ENCODE measurements around the gene SOAT2. TPM values are rescaled to one million over a fixed set of nuclear protein-coding genes. Genes with fewer than 3 reads are reported as not detected.

Gene SOAT2
- polyA plus RNA-seq, 2 of the 4 experiments (the other 2 are of a cell fraction): 0.09 to 0.14 TPM

DNA sequence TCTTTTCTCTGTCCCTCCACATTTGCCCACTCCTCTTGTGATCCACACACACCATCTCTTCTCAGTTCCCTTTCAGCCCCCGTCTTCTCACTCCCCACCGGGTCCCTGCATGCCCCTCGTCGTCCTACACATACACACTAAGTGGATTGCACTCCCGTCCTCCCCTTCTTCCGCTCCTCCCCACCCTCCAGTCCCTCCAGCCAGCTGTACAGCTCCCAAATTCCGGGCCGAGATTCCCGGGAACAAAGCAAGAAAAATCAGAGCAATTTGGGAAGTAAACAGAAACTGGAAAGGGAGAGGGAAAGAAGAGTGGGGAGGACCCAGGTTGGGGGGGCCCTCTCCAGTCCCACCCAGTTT, 6.1 kb upstream of the SOAT2 start:
- FAIRE-seq: no peak
- TF ChIP-seq NFE2L2 (conservative IDR thresholded peaks at IDR 0.05; ENCODE audit: low read length): no peak
- TF ChIP-seq KDM5A (IDR thresholded peaks at IDR 0.05): no peak
- TF ChIP-seq HEYL (CRISPR knock-in tag; IDR thresholded peaks at IDR 0.05): no peak
- no peak for TF ChIP-seq ZC3H11A (IDR thresholded peaks at IDR 0.05)
- no peaks in the 10 kb centered on the region for H3K9me3 ChIP-seq
- no peak for DNase-seq (ENCODE audit: low read depth in 1 of 2, low spot score in 1 of 2)
- H3K4me2 ChIP-seq: peak overlapping the region; percentile 95
- POLR2A ChIA-PET: interaction anchor here (3.2 to 3.5 kb wide), 2 partner anchors 17 to 31 kb away, joined by 29 to 46 read pairs; partner anchors contain the start of gene SPRYD3
- peak in 1 of 2 experiments; percentile 3; a peak in 2 of 6 replicates for ATAC-seq
- peak overlapping the region; percentile 54 for H3K4me3 ChIP-seq
- 6% methylated on average over 9 of the region's 9 CpGs for WGBS (ENCODE audit: missing lambda C conversion rate)
- peak overlapping the region; percentile 92 to 95 for H3K27ac ChIP-seq
- CTCF ChIA-PET: interaction anchor here (0.6 to 38.0 kb wide), 5 partner anchors 21 to 116 kb away, joined by 3 to 1424 read pairs (median 3); partner anchors contain the start of genes SPRYD3 and TNS2
- peaks cover 43% of the 10 kb centered on the region for H3K4me1 ChIP-seq

DNA sequence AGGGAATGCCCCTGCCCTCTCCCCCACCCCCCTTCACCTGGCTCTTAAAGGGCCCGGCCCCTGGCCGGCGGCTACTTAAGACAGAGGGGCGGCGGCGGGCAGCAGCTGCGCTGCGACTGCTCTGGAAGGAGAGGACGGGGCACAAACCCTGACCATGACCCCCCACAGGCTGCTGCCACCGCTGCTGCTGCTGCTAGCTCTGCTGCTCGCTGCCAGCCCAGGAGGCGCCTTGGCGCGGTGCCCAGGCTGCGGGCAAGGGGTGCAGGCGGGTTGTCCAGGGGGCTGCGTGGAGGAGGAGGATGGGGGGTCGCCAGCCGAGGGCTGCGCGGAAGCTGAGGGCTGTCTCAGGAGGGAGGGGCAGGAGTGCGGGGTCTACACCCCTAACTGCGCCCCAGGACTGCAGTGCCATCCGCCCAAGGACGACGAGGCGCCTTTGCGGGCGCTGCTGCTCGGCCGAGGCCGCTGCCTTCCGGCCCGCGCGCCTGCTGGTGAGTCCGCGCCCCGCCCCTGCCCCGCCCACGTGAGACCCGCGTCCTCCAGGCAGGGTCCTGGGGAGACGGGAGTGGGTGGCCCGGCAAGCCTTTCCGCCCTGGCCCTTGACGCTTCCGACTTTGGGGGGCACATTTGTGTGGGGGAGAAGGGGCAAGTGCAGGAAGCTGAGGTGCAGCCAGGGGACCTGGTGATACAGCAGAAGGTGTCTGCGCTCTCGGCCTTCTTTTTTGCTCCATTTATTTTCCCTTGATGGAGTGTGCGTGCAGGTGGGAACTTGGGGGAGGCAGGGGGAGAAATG, 5.5 kb upstream of the SOAT2 start, which contains the start of gene IGFBP6:
Gene IGFBP6 (plus strand): TSS at position 104 of the 790 bp plus-strand sequence. CDS start 51 bp downstream, at position 155.
- TF ChIP-seq E2F6 (IDR thresholded peaks at IDR 0.05; ENCODE audit: borderline replicate concordance, low read depth) (0 out of 2 replicates have a peak, but pooled peaks have one; percentile 68), POLR2A (IDR thresholded peaks at IDR 0.05; ENCODE audit: low read length) (peak; percentile 81), ZC3H11A (IDR thresholded peaks at IDR 0.05) (no peak), HOXB13 (CRISPR knock-in tag; IDR thresholded peaks at IDR 0.05; ENCODE audit: low read depth) (no peak), KDM5A (IDR thresholded peaks at IDR 0.05) (no peak), CHD4 (IDR thresholded peaks at IDR 0.05; ENCODE audit: borderline replicate concordance) (no peak), FOSL2 (IDR thresholded peaks at IDR 0.05) (no peak), FOSL2 (CRISPR knock-in tag; IDR thresholded peaks at IDR 0.05) (no peak), HEYL (CRISPR knock-in tag; IDR thresholded peaks at IDR 0.05) (no peak), HES2 (IDR thresholded peaks at IDR 0.05) (no peak), PHF8 (IDR thresholded peaks at IDR 0.05; ENCODE audit: borderline replicate concordance, low read depth) (peak; percentile 29; the same call in 1 of the 2 replicates), BCL3 (IDR thresholded peaks at IDR 0.05) (peak; percentile 39; the same call in 1 of the 3 replicates), MAZ (IDR thresholded peaks at IDR 0.05; ENCODE audit: borderline replicate concordance, low read depth, low read length) (no peak), SMC3 (IDR thresholded peaks at IDR 0.05) (no peak), JUN (IDR thresholded peaks at IDR 0.05) (peak in 1 of 2 experiments; percentile 50; a peak in 2 of 5 replicates), CBX2 (IDR thresholded peaks at IDR 0.05; ENCODE audit: borderline replicate concordance, low read depth) (no peak), KDM1A (IDR thresholded peaks at IDR 0.05; ENCODE audit: low read depth) (no peak), GATA3 (IDR thresholded peaks at IDR 0.05; ENCODE audit: borderline replicate concordance) (peak; percentile 34; the same call in 1 of the 2 replicates), ZSCAN20 (CRISPR knock-in tag; IDR thresholded peaks at IDR 0.05) (no peak), EHMT2 (IDR thresholded peaks at IDR 0.05; ENCODE audit: low read depth) (no peak)
- TF ChIP-seq, protein P1, sequence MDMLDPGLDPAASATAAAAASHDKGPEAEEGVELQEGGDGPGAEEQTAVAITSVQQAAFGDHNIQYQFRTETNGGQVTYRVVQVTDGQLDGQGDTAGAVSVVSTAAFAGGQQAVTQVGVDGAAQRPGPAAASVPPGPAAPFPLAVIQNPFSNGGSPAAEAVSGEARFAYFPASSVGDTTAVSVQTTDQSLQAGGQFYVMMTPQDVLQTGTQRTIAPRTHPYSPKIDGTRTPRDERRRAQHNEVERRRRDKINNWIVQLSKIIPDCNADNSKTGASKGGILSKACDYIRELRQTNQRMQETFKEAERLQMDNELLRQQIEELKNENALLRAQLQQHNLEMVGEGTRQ (IDR thresholded peaks at IDR 0.05): peak; percentile 21; the same call in 1 of the 2 replicates
- TF ChIP-seq, protein P2, sequence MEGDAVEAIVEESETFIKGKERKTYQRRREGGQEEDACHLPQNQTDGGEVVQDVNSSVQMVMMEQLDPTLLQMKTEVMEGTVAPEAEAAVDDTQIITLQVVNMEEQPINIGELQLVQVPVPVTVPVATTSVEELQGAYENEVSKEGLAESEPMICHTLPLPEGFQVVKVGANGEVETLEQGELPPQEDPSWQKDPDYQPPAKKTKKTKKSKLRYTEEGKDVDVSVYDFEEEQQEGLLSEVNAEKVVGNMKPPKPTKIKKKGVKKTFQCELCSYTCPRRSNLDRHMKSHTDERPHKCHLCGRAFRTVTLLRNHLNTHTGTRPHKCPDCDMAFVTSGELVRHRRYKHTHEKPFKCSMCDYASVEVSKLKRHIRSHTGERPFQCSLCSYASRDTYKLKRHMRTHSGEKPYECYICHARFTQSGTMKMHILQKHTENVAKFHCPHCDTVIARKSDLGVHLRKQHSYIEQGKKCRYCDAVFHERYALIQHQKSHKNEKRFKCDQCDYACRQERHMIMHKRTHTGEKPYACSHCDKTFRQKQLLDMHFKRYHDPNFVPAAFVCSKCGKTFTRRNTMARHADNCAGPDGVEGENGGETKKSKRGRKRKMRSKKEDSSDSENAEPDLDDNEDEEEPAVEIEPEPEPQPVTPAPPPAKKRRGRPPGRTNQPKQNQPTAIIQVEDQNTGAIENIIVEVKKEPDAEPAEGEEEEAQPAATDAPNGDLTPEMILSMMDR (IDR thresholded peaks at IDR 0.05): no peak
- TF ChIP-seq, protein P3, sequence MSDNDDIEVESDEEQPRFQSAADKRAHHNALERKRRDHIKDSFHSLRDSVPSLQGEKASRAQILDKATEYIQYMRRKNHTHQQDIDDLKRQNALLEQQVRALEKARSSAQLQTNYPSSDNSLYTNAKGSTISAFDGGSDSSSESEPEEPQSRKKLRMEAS (IDR thresholded peaks at IDR 0.05): peak; percentile 69
- peak; percentile 65 for DNase-seq (ENCODE audit: low read depth in 1 of 2, low spot score in 1 of 2)
- Histone ChIP-seq H3K4me1 (peaks cover 49% of the 10 kb centered on the region), H3K9me3 (no peaks in the 10 kb centered on the region), H3K4me2 (peak within 1 kb of the TSS; percentile 95), H3K4me3 (peak within 1 kb of the TSS; percentile 54), H3K27ac (peak within 1 kb of the TSS; percentile 92 to 95)
- ATAC-seq: peak; percentile 72 to 85
- ChIA-PET CTCF (interaction anchor here (0.6 to 38.0 kb wide), 8 partner anchors 20 to 117 kb away, joined by 3 to 1424 read pairs (median 3); partner anchors contain the start of genes SPRYD3 and TNS2), POLR2A (interaction anchor here (1.7 to 3.5 kb wide), 5 partner anchors 18 to 82 kb away, joined by 4 to 46 read pairs (median 11); partner anchors contain the start of genes CSAD, SPRYD3 and ZNF740)
- WGBS (ENCODE audit: missing lambda C conversion rate): under 1% methylated on average over 40 of the region's 51 CpGs
- FAIRE-seq: no peak
